SKM-1 (cell line): ENCODE results near the gene DEFB128.
"Not testable (repeated sequence)": the region's sequence is repeated elsewhere in the genome, so short reads cannot be mapped to it uniquely, and the experiment has no call there.

Experiments used
- DNase-seq: peaks from one replicate; lab custom pipeline; 2025; ENCODE audit not compliant: unreplicated experiment; lab: John Stamatoyannopoulos, UW

The DEFB128 gene

GRCh38 chr20:189611-190010 is at the start of gene DEFB128:
Gene DEFB128 (minus strand): TSS chr20:189711. CDS start chr20:189623, 88 bp downstream.
- DNase-seq = no peak

- no peak for DNase-seq
These were observed 48.4 kb upstream of the DEFB128 start for GRCh38 chr20:237929-238328.

- peak; percentile 13 for DNase-seq
These were observed 48.0 kb upstream of the DEFB128 start for GRCh38 chr20:237489-237888.

- DNase-seq = no peak
These were observed 46.4 kb upstream of the DEFB128 start for GRCh38 chr20:235891-236290.

- no peak for DNase-seq
These were observed 38.1 kb upstream of the DEFB128 start for GRCh38 chr20:227439-228105.

- DNase-seq = no peak
These were observed 37.4 kb upstream of the DEFB128 start, which contains the start of gene DEFB129 for GRCh38 chr20:226958-227357. Gene DEFB129 (plus strand): TSS chr20:227258. CDS start chr20:227289, 31 bp downstream.

- not testable (repeated sequence) for DNase-seq
These were observed 36.4 kb upstream of the DEFB128 start for GRCh38 chr20:225879-226278.

GRCh38 chr20:221258-221830 is 31.8 kb upstream of the DEFB128 start:
- DNase-seq = no peak

GRCh38 chr20:219290-220115 is 30.0 kb upstream of the DEFB128 start:
- DNase-seq = no peak

- DNase-seq = no peak
These were observed 27.8 kb upstream of the DEFB128 start for GRCh38 chr20:217266-217665.

- no peak for DNase-seq
These were observed 26.3 kb upstream of the DEFB128 start for GRCh38 chr20:215796-216195.

GRCh38 chr20:214383-214782 is 24.9 kb upstream of the DEFB128 start:
- DNase-seq = no peak

GRCh38 chr20:210809-211502 is 21.4 kb upstream of the DEFB128 start:
- no peak for DNase-seq

GRCh38 chr20:208942-209566 is 19.5 kb upstream of the DEFB128 start:
- no peak for DNase-seq

GRCh38 chr20:203630-204029 is 14.1 kb upstream of the DEFB128 start:
- not testable (repeated sequence) for DNase-seq

GRCh38 chr20:199996-200395 is 10.5 kb upstream of the DEFB128 start:
- no peak for DNase-seq

GRCh38 chr20:198225-198624 is 8.7 kb upstream of the DEFB128 start:
- DNase-seq = no peak

GRCh38 chr20:187733-188132 is 1.8 kb downstream of the DEFB128 start:
- DNase-seq = no peak

GRCh38 chr20:184288-184687 is 5.2 kb downstream of the DEFB128 start:
- no peak for DNase-seq

- DNase-seq = no peak
These were observed 20.6 kb downstream of the DEFB128 start for GRCh38 chr20:168876-169275.

GRCh38 chr20:164618-165017 is 24.9 kb downstream of the DEFB128 start:
- no peak for DNase-seq
